ENCODE results near the gene MAP6D1.

The MAP6D1 gene

DNA sequence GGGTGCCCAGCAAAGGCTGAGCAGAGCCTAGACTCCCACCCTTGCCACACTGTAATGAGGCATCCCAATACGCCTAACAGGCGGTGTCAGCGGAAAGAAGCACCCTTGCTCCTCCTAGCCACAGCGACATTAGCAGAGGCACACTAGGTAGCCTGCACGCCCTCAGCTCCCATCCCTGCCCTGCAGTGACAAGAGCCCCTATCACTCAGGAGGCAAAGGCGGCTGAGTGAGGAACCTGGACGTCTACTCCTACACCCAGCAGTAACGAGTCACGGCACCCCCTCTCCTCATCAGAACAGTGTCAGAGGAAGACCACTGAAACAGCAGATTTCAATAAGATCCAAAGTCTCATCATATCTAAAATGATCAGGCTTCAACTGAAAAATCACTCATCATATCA is 12.0 kb upstream of the MAP6D1 start:
- H3K4me3 ChIP-seq (replicated peaks in 1 of 2; ENCODE audit: low read depth in 2 of 2, low read length in 2 of 2): no peak overlapping the region
- no peak for DNase-seq (ENCODE audit: low read depth in 2 of 2)
- TF ChIP-seq, protein P1, sequence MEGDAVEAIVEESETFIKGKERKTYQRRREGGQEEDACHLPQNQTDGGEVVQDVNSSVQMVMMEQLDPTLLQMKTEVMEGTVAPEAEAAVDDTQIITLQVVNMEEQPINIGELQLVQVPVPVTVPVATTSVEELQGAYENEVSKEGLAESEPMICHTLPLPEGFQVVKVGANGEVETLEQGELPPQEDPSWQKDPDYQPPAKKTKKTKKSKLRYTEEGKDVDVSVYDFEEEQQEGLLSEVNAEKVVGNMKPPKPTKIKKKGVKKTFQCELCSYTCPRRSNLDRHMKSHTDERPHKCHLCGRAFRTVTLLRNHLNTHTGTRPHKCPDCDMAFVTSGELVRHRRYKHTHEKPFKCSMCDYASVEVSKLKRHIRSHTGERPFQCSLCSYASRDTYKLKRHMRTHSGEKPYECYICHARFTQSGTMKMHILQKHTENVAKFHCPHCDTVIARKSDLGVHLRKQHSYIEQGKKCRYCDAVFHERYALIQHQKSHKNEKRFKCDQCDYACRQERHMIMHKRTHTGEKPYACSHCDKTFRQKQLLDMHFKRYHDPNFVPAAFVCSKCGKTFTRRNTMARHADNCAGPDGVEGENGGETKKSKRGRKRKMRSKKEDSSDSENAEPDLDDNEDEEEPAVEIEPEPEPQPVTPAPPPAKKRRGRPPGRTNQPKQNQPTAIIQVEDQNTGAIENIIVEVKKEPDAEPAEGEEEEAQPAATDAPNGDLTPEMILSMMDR (IDR thresholded peaks at IDR 0.05; ENCODE audit: low read depth, low read length): no peak

DNA sequence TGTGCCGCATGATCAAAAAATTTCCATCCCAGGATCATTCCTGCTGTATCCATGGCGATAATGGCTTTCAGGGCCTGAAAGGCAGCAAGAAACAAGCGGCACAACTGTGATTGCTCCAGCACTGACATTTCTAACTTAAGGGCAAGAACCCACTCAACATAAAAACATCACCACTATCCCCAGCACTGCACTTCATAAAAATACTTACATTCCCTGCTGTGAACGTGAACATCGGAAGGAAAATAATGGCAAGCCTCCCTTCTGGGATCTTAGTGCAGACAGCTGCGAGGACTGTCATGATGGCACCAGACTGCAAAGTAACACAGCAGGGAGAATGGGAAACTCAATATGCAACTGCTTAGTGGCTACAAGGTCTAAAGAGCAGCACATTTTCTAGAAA is 8.1 kb upstream of the MAP6D1 start:
- TF ChIP-seq, protein P1 (IDR thresholded peaks at IDR 0.05; ENCODE audit: low read depth, low read length): no peak
- DNase-seq (ENCODE audit: low read depth in 2 of 2): no peak

DNA sequence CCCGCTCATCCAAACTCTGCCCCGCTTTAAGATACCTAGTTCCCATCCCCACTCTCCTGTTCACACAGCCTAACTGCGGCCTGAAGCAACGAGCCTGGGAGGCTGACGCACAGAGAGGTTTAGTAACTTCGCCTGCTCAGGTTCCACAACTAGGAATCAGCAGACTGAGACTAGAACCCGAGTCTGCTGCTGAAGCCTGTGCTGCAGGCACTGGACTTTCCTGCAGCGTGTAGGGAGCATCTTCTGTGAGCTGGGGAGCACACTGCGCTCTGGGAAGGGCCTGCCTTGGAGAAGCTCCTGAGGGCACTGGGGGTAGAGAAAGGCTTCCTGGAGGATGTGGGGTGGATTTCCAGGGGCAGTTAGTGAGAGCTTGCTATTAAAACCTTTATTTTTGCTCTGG is 4.8 kb upstream of the MAP6D1 start:
- TF ChIP-seq, protein P1 (IDR thresholded peaks at IDR 0.05; ENCODE audit: low read depth, low read length): no peak
- DNase-seq (ENCODE audit: low read depth in 2 of 2): no peak
- no peak overlapping the region for H3K4me3 ChIP-seq (replicated peaks in 1 of 2; ENCODE audit: low read depth in 2 of 2, low read length in 2 of 2)

More for the DNA sequence above, 8.1 kb upstream of the MAP6D1 start:
- no peak overlapping the region for H3K4me3 ChIP-seq (replicated peaks in 1 of 2; ENCODE audit: low read depth in 2 of 2, low read length in 2 of 2)

GRCh38 chr3:183829466-183829865 is 4.1 kb upstream of the MAP6D1 start:
- no peak overlapping the region for H3K4me3 ChIP-seq (replicated peaks in 1 of 2; ENCODE audit: low read depth in 2 of 2, low read length in 2 of 2)
- TF ChIP-seq, protein P1 (IDR thresholded peaks at IDR 0.05; ENCODE audit: low read depth, low read length): no peak
- no peak for DNase-seq (ENCODE audit: low read depth in 2 of 2)

DNA sequence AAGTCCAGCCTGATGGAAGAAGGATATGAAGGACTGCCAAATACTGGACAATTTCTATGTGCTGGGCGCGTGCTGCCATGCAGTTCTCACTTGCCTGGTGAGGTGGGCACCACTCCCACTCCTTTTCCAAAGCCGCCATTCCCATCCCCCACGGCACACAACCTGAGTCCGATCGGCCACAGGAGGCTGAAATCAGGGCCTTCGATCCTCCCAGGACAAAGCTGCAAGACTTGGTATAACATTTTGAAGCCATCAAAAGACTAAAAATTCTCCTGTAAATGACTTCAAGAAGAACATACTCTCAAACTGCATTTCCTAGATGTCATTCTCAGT is 3.1 kb upstream of the MAP6D1 start:
- no peak for DNase-seq (ENCODE audit: low read depth in 2 of 2)
- TF ChIP-seq, protein P1 (IDR thresholded peaks at IDR 0.05; ENCODE audit: low read depth, low read length): no peak

DNA sequence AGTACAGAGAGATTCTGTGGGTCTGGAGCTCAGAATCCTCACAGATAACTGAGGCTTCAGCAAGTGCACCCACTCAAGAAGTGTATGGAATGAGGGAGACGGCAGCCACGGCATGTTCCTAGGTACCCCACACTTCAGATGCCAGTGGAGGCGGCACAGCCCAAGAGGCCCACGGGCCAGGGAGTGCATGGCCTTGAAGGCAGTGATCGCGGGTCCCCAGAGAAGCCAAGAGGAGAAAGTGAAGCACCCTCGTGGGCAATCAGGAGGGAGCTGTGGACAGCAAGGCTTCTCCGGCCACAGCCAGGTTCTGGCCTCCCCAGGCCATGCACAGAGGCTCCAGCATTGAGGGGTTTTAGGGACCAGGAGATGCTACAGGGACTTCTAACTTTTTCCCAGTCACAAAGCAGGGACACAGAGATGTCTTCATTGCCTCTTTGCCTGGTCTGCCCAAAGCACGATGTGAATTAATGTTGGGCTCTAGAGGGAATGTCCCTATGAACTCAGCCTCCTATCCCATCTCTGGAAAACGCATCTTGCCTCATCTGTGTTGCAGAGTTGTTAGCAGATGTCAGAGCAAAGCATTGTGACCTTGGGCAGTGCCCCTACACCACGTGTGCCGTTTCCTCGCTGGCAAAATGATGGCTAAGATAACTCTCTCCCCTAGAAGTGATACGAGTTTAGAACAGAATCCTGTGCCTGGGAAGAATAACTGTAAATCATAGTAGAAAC is 2.6 kb upstream of the MAP6D1 start:
- no peak for DNase-seq (ENCODE audit: low read depth in 2 of 2)
- TF ChIP-seq, protein P1 (IDR thresholded peaks at IDR 0.05; ENCODE audit: low read depth, low read length): no peak
- H3K4me3 ChIP-seq (replicated peaks in 1 of 2; ENCODE audit: low read depth in 2 of 2, low read length in 2 of 2): no peak overlapping the region

More for the DNA sequence above, 3.1 kb upstream of the MAP6D1 start:
- no peak overlapping the region for H3K4me3 ChIP-seq (replicated peaks in 1 of 2; ENCODE audit: low read depth in 2 of 2, low read length in 2 of 2)
